ENCODE data around the gene L3MBTL2.

GRCh38 chr22:41217553-41218157, 12.5 kb downstream of the L3MBTL2 start:
- no peak for TF ChIP-seq TAF1 (IDR thresholded peaks at IDR 0.05; ENCODE audit: borderline replicate concordance, low read depth, low read length)
- no peak for TF ChIP-seq POLR2A (IDR thresholded peaks at IDR 0.05; ENCODE audit: low read depth, low read length)
- no peak for TF ChIP-seq POLR2AphosphoS5 (IDR thresholded peaks at IDR 0.05; ENCODE audit: low read depth, low read length)
